HG02852 (cell line): ENCODE data around the gene SCAND1.
"Not testable (repeated sequence)": the region's sequence is repeated elsewhere in the genome, so short reads cannot be mapped to it uniquely, and the experiment has no call there.

Experiments used
- ATAC-seq: cut with Tn5 transposase; IDR thresholded peaks from one replicate; pipeline ENCODE4 v1.9.1; 2021; ENCODE audit warnings: mild to moderate bottlenecking, moderate library complexity; ENCODE audit not compliant: unreplicated experiment

Gene SCAND1

GRCh38 chr20:35954200-35954906 is at the start of gene SCAND1:
Gene SCAND1 (minus strand): TSS chr20:35954502. CDS start chr20:35954284, 218 bp downstream.
- peak; percentile 79 for ATAC-seq

GRCh38 chr20:36004045-36004444 is 49.7 kb upstream of the SCAND1 start:
- ATAC-seq, result no peak

- no peak for ATAC-seq
Measured at GRCh38 chr20:36002855-36003254, 48.6 kb upstream of the SCAND1 start.

GRCh38 chr20:36001331-36001730 is 47.0 kb upstream of the SCAND1 start:
- not testable (repeated sequence) for ATAC-seq

GRCh38 chr20:35996492-35996891 is 42.2 kb upstream of the SCAND1 start:
- not testable (repeated sequence) for ATAC-seq

GRCh38 chr20:35994994-35995453 is 40.7 kb upstream of the SCAND1 start:
- no peak for ATAC-seq

GRCh38 chr20:35992713-35993335 is 38.5 kb upstream of the SCAND1 start:
- ATAC-seq, result no peak

GRCh38 chr20:35991142-35991771 is 37.0 kb upstream of the SCAND1 start:
- ATAC-seq, result no peak

- no peak for ATAC-seq
Measured at GRCh38 chr20:35988910-35989463, 34.7 kb upstream of the SCAND1 start.

- ATAC-seq, result no peak
Measured at GRCh38 chr20:35985806-35986205, 31.5 kb upstream of the SCAND1 start.

- ATAC-seq, result no peak
Measured at GRCh38 chr20:35984382-35984781, 30.1 kb upstream of the SCAND1 start.

- no peak for ATAC-seq
Measured at GRCh38 chr20:35981969-35982368, 27.7 kb upstream of the SCAND1 start.

- no peak for ATAC-seq
Measured at GRCh38 chr20:35979544-35979943, 25.2 kb upstream of the SCAND1 start.

GRCh38 chr20:35978041-35978513 is 23.8 kb upstream of the SCAND1 start:
- ATAC-seq, result no peak

GRCh38 chr20:35975576-35976373 is 21.5 kb upstream of the SCAND1 start:
- ATAC-seq, result no peak

GRCh38 chr20:35974256-35974655 is 20.0 kb upstream of the SCAND1 start:
- no peak for ATAC-seq

GRCh38 chr20:35972462-35972861 is 18.2 kb upstream of the SCAND1 start:
- ATAC-seq, result no peak

GRCh38 chr20:35971981-35972380 is 17.7 kb upstream of the SCAND1 start:
- no peak for ATAC-seq

GRCh38 chr20:35968930-35969329 is 14.6 kb upstream of the SCAND1 start:
- ATAC-seq, result no peak

- no peak for ATAC-seq
Measured at GRCh38 chr20:35967979-35968640, 13.8 kb upstream of the SCAND1 start, which contains the start of gene CNBD2. Gene CNBD2 (plus strand): TSS chr20:35968590. CDS start chr20:35968763, 173 bp downstream.
